MCF 10A (cell line): ENCODE results near the gene UXT. TPM values are rescaled to one million over a fixed set of nuclear protein-coding genes. Genes with fewer than 3 reads are reported as not detected.
"Not testable (repeated sequence)": the region's sequence is repeated elsewhere in the genome, so short reads cannot be mapped to it uniquely, and the experiment has no call there.

Experiments
- BruUV-seq: library from RNA; stranded (reverse); fragments of 400-500 nt; replicated peaks from 2 replicates; lab custom pipeline; 2021; lab: Mats Ljungman, UMichigan
- CTCF ChIA-PET: fragments of 300-600 bp; sonication (Branson Sonifier 250); formaldehyde crosslinking; extraction: SDS; loops from one replicate; lab custom pipeline; 2021; ENCODE audit warnings: antibody characterized with exemption, inconsistent platforms; lab: Yijun Ruan, JAX
- POLR2A ChIA-PET: fragments of 300-600, 350-650 bp; sonication (Branson Sonifier 250); formaldehyde crosslinking; extraction: SDS; loops from one replicate; lab custom pipeline; 2020; ENCODE audit warnings: antibody characterized with exemption, inconsistent platforms; lab: Yijun Ruan, JAX
- DNase-seq: peaks from one replicate; pipeline ENCODE4 v3.0.0-alpha.2; 2018; ENCODE audit not compliant: unreplicated experiment
- H3K27ac Mint-ChIP-seq: one replicate; pipeline ENCODE4 v1.8.0; 2022; ENCODE audit warnings: mild to moderate bottlenecking, low read depth, mixed read lengths; ENCODE audit not compliant: unreplicated experiment
- H3K27me3 Mint-ChIP-seq: one replicate; pipeline ENCODE4 v1.8.0; 2022; ENCODE audit warnings: mixed read lengths; ENCODE audit not compliant: insufficient read depth, unreplicated experiment
- H3K36me3 Mint-ChIP-seq: one replicate; pipeline ENCODE4 v1.8.0; 2022; ENCODE audit warnings: mild to moderate bottlenecking, moderate library complexity, mixed read lengths; ENCODE audit not compliant: insufficient read depth, unreplicated experiment
- H3K4me1 Mint-ChIP-seq: one replicate; pipeline ENCODE4 v1.8.0; 2022; ENCODE audit warnings: mixed read lengths; ENCODE audit not compliant: insufficient read depth, unreplicated experiment
- H3K4me3 Mint-ChIP-seq: one replicate; pipeline ENCODE4 v1.8.0; 2022; ENCODE audit warnings: mild to moderate bottlenecking, moderate library complexity, mixed read lengths; ENCODE audit not compliant: unreplicated experiment
- H3K9me3 Mint-ChIP-seq: one replicate; pipeline ENCODE4 v1.8.0; 2022; ENCODE audit warnings: mixed read lengths; ENCODE audit not compliant: unreplicated experiment
- intact Hi-C: fragments of 100-400 bp; cut with micrococcal nuclease; formaldehyde crosslinking; loops from 2 replicates; pipeline ENCODE4 v1.14.1; 2022
- total RNA-seq: library from RNA; stranded (reverse); gene quantifications from 2 replicates; pipeline ENCODE4 v1.2.3, GENCODE V29; 2022
- TF ChIP-seq, protein P1 (sequence below): fragments of 200-600 bp; IDR thresholded peaks from one replicate; pipeline ENCODE4 v1.8.0; 2022; ENCODE audit warnings: antibody characterized with exemption, mild to moderate bottlenecking; ENCODE audit not compliant: unreplicated experiment

Gene UXT
- total RNA-seq, 1 experiment from 2014 or later: 112 TPM

DNA sequence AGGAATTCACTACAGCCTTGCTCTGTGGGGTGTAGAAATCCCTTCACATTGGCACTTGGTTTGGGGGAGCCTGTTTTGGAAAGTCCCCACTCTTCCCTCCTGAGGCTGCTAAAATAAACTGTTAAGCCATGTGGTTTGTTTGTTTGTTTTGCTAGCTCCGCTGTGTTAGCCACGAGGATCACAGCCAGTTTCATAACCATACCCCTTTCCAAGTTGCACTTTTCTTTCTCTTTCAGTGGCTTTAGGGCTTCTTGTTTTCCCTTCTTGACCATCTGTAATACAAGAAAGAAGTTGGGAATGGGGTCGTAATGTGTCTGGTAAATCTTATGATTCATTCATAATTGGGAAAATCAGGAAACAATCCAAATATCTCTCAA is 24.8 kb upstream of the UXT start:
- Mint-ChIP-seq H3K9me3 (peaks cover 11% of the 10 kb centered on the region), H3K27ac (no peak overlapping the region), H3K36me3 (no peaks in the 10 kb centered on the region), H3K4me1 (no peaks in the 10 kb centered on the region), H3K27me3 (peaks cover 25% of the 10 kb centered on the region), H3K4me3 (no peak overlapping the region)
- ChIA-PET CTCF (interaction anchor here (0.6 kb wide), 2 partner anchors 527 to 779 kb away, joined by 3 to 4 read pairs; no protein-coding TSS in a partner anchor), POLR2A (no interaction called here)
- intact Hi-C loops: no loop called here
- TF ChIP-seq, protein P1, sequence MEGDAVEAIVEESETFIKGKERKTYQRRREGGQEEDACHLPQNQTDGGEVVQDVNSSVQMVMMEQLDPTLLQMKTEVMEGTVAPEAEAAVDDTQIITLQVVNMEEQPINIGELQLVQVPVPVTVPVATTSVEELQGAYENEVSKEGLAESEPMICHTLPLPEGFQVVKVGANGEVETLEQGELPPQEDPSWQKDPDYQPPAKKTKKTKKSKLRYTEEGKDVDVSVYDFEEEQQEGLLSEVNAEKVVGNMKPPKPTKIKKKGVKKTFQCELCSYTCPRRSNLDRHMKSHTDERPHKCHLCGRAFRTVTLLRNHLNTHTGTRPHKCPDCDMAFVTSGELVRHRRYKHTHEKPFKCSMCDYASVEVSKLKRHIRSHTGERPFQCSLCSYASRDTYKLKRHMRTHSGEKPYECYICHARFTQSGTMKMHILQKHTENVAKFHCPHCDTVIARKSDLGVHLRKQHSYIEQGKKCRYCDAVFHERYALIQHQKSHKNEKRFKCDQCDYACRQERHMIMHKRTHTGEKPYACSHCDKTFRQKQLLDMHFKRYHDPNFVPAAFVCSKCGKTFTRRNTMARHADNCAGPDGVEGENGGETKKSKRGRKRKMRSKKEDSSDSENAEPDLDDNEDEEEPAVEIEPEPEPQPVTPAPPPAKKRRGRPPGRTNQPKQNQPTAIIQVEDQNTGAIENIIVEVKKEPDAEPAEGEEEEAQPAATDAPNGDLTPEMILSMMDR: no peak
- no TSS peak for BruUV-seq
- DNase-seq: peak; percentile 13

DNA sequence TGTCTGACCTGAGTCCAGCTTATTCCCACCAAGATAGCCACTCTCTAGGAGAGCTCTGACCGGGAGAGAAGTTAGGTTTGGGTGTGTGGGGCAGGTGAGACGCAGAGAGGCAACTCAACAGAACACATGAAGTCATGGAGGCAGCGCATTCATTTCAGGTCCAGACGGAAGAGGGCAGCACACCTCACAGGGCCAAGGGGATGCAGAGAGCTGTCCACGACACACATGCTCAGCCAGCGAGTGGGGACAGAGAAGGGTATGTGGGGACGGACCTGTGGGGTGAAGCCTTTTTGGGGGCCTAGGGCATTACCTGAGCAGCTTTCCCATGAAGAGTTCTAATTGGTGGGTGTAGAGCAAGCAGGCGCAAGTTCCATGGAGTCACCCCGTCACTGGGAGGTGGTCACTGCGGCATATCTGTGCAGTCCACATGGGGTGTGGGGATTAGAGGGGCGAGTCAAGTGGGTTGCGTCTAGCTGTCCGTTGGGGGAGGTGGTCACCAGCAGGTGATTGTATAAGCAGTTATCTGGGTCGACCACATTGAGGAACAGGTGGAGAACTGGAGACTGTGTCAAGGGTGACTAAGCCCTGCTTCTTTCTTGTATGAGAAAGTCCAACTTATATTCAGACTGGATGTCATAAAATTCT is 24.3 kb upstream of the UXT start:
- CTCF ChIA-PET: interaction anchor here (0.6 kb wide), 3 partner anchors 29 to 779 kb away, joined by 3 to 4 read pairs (median 3); no protein-coding TSS in a partner anchor
- Mint-ChIP-seq H3K36me3 (no peaks in the 10 kb centered on the region), H3K9me3 (peaks cover 11% of the 10 kb centered on the region), H3K27ac (no peak overlapping the region), H3K27me3 (peaks cover 25% of the 10 kb centered on the region), H3K4me3 (no peak overlapping the region), H3K4me1 (no peaks in the 10 kb centered on the region)
- intact Hi-C loops: no loop called here
- POLR2A ChIA-PET: no interaction called here
- no peak for DNase-seq
- BruUV-seq: no TSS peak
- TF ChIP-seq, protein P1: no peak

DNA sequence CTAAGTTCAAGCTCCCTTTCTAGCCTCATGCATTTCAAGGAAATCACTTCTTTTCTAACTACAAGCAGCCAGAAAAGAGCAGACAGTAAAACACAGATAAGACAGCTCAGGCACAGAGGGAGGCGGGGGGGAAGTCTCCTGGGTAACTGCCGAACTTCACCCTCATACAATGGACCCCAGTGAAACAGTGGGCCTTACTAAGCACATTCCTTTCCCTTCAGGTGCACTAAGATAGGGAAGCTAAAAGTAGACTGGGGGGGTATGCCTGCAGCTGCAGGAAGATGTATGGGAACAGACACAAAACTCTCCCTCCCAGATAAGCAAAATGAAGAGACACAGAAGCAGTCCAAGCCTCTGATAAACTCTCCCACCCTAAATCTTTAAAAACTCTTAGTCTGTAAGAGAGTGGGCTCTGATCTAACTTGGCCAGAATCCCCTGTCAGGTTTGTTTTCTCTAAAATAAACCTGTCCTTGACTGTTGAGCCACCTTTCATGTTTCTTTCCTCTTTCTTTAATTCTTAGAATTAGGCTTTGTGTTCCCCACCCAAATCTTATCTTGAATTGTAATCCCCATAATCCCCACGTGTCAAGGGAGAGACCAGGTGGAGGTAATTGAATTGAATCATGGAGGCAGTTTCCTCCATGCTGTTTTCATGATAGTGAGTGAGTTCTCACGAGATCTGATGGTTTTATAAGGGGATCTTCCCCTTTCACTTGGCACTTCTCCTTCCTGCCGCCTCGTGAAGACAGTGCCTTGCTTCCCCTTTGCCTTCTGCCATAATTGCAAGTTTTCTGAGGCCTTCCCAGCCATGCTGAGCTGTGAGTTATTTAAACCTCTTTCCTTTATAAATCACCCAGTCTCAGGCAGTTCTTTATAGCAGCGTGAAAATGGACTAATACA is 17.2 kb upstream of the UXT start:
- CTCF ChIA-PET: not testable (repeated sequence)

DNA sequence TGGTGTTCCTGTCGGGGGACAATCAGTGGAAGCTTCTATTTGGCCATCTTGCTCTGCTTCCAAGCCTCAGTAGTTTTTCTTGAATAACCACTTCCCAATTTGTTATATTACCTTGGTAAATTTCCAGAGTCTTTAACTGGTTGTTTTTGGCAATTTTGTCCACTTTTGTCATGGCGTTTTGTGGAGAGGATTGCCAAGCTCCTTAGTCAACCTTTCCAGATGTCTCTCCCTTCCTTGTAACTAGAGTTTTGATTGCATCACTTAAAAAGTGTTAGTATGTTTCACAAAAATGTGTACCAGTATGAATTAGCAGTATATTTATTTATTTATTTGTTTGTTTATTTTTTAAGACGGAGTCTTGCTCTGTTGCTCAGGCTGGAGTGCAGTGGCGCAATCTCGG is 15.8 kb upstream of the UXT start:
- POLR2A ChIA-PET: no interaction called here
- Mint-ChIP-seq H3K9me3 (no peaks in the 10 kb centered on the region), H3K36me3 (no peaks in the 10 kb centered on the region), H3K4me1 (no peaks in the 10 kb centered on the region), H3K4me3 (no peak overlapping the region), H3K27me3 (peaks cover 13% of the 10 kb centered on the region), H3K27ac (no peak overlapping the region)
- BruUV-seq: no TSS peak
- CTCF ChIA-PET: no interaction called here
- peak; percentile 7 for DNase-seq
- TF ChIP-seq, protein P1: no peak
- intact Hi-C loops: no loop called here

More for the DNA sequence above, 17.2 kb upstream of the UXT start:
- H3K36me3 Mint-ChIP-seq, DNase-seq, POLR2A ChIA-PET, H3K4me3 Mint-ChIP-seq, H3K27ac Mint-ChIP-seq, BruUV-seq, H3K9me3 Mint-ChIP-seq, H3K4me1 Mint-ChIP-seq, intact Hi-C loops: not testable (repeated sequence)
- peaks cover 15% of the 10 kb centered on the region for H3K27me3 Mint-ChIP-seq

DNA sequence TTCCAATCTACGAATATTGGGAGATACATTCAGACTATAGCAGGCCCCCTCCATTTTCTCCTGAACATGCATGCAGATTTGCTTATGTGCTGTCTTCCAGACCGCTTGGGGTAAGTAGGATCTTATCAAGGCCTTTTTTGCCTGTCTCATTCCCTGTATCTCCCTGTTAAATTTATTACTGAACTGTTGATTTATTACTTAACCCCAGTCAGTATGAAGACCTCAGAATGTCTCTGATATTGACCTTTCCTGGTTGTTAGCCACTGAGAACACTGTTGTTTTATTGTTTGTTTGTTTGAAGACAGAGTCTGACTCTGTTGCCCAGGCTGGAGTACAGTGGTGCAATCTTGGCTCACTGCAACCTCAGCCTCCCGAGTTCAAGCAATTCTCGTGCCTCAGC is 6.8 kb upstream of the UXT start:
- DNase-seq, BruUV-seq, H3K36me3 Mint-ChIP-seq, H3K27ac Mint-ChIP-seq, H3K9me3 Mint-ChIP-seq, H3K27me3 Mint-ChIP-seq, H3K4me3 Mint-ChIP-seq, H3K4me1 Mint-ChIP-seq, intact Hi-C loops: not testable (repeated sequence)
- POLR2A ChIA-PET: interaction anchor here (0.6 kb wide), 1 partner anchor 15 kb away, joined by 3 read pairs; no protein-coding TSS in a partner anchor
- CTCF ChIA-PET: interaction anchor here (0.5 kb wide), 1 partner anchor 361 kb away, joined by 3 read pairs; no protein-coding TSS in a partner anchor
